A549 (cell line): ENCODE data around the gene ANTXR1. TPM values are rescaled to one million over a fixed set of nuclear protein-coding genes. Genes with fewer than 3 reads are reported as not detected.

Experiments
- ATAC-seq, 2 experiments: fragments of 200-7000 bp in 1 of 2; fragments of >200 bp in 1 of 2; cut with Nextera tagmentation in 1 of 2; cut with Tn5 transposase in 1 of 2; 3 replicates each; pipeline versions ENCODE4 v1.8.0 to v1.9.1; 2018 to 2020; ENCODE audit warnings: mild to moderate bottlenecking in 1 of 2, moderate library complexity in 1 of 2
- CTCF ChIA-PET: fragments of 300-600 bp; sonication (Branson Sonifier 250); formaldehyde crosslinking; extraction: SDS; loops from one replicate; lab custom pipeline; 2021; ENCODE audit warnings: antibody characterized with exemption, inconsistent platforms; lab: Yijun Ruan, JAX
- POLR2A ChIA-PET: fragments of 350-600 bp; formaldehyde crosslinking; extraction: SDS; loops from one replicate; lab custom pipeline; 2021; ENCODE audit warnings: antibody characterized with exemption, inconsistent platforms; lab: Yijun Ruan, JAX
- DNase-seq, 2 experiments: peaks; one replicate each; pipeline versions ENCODE4 v3.0.0 to v3.0.0-alpha.2; 2011 to 2016; ENCODE audit warnings: low read depth in 1 of 2, low spot score in 1 of 2
- FAIRE-seq: peaks from 2 replicates; lab custom pipeline; 2011; peaks lifted over from hg19 to GRCh38; lab: Jason Lieb, UNC
- H3K27ac ChIP-seq, 2 experiments: fragments of >200 bp; sonication (Bioruptor Twin); formaldehyde crosslinking; 3 replicates each; pipeline ENCODE4 v1.5.1; 2016 to 2017
- H3K4me1 ChIP-seq: fragments of >200 bp; sonication (Bioruptor Twin); formaldehyde crosslinking; 3 replicates; pipeline ENCODE4 v1.6.1; 2016
- H3K4me2 ChIP-seq: fragments of >200 bp; sonication (Bioruptor Twin); formaldehyde crosslinking; 3 replicates; pipeline ENCODE4 v1.6.1; 2016
- H3K4me3 ChIP-seq: fragments of >200 bp; sonication (Bioruptor Twin); formaldehyde crosslinking; 3 replicates; pipeline ENCODE4 v1.5.1; 2016
- H3K9me3 ChIP-seq: fragments of >200 bp; sonication (Bioruptor Twin); formaldehyde crosslinking; 3 replicates; pipeline ENCODE4 v1.6.1; 2016
- CBX8 ChIP-seq: fragments of 200-600 bp; sonication (generic); IDR thresholded peaks from 2 replicates; pipeline ENCODE4 v1.6.1; 2016
- EP300 ChIP-seq, 2 experiments: fragments of >200 bp; sonication (Bioruptor Twin); formaldehyde crosslinking; IDR thresholded peaks; 2 replicates in 1 of 2; 3 replicates in 1 of 2; pipeline ENCODE4 v1.6.1; 2016 to 2017
- ESRRA ChIP-seq: fragments of 150-350 bp; IDR thresholded peaks from 2 replicates; pipeline ENCODE4 v1.6.1; 2014; ENCODE audit warnings: mild to moderate bottlenecking, low read length, borderline replicate concordance
- FOSL2 ChIP-seq, 2 experiments: fragments of 450-650 bp in 1 of 2; fragments of >200 bp in 1 of 2; sonication (Bioruptor Twin) in 1 of 2; formaldehyde crosslinking; IDR thresholded peaks; 2 replicates each; pipeline versions ENCODE4 v1.5.0 to v1.6.1; 2016 to 2020; ENCODE audit warnings: mild to moderate bottlenecking in 1 of 2, moderate library complexity in 1 of 2
- GATA3 ChIP-seq: IDR thresholded peaks from 2 replicates; pipeline ENCODE4 v1.6.1; 2012; ENCODE audit warnings: borderline replicate concordance
- HOXA7 ChIP-seq: fragments of 250-450 bp; sonication (Bioruptor Pico); IDR thresholded peaks from 2 replicates; pipeline ENCODE4 v1.5.0; 2020; ENCODE audit warnings: mild to moderate bottlenecking, moderate library complexity
- JUN ChIP-seq, 2 experiments: fragments of >200 bp; sonication (Bioruptor Twin); formaldehyde crosslinking; IDR thresholded peaks; 2 replicates in 1 of 2; 3 replicates in 1 of 2; pipeline ENCODE4 v1.6.1; 2016 to 2017
- MAZ ChIP-seq: fragments of 150-350 bp; IDR thresholded peaks from 2 replicates; pipeline ENCODE4 v1.6.1; 2014; ENCODE audit warnings: antibody characterized with exemption, low read depth, low read length, borderline replicate concordance
- MYC ChIP-seq: IDR thresholded peaks from 2 replicates; pipeline ENCODE4 v1.6.1; 2012; ENCODE audit warnings: mild to moderate bottlenecking, inconsistent platforms, low read length, improper control_type of control experiment, borderline replicate concordance
- NFE2L2 ChIP-seq: fragments of 150-350 bp; conservative IDR thresholded peaks from 2 replicates; pipeline ENCODE4 v1.6.1; 2014; ENCODE audit warnings: low read length
- NPAS2 ChIP-seq: fragments of 250-450 bp; sonication (Bioruptor Pico); IDR thresholded peaks from 2 replicates; pipeline ENCODE4 v1.8.0; 2022; ENCODE audit warnings: mild to moderate bottlenecking, moderate library complexity, borderline replicate concordance
- NR3C1 ChIP-seq: fragments of >200 bp; sonication (Bioruptor Twin); formaldehyde crosslinking; IDR thresholded peaks from 3 replicates; pipeline ENCODE4 v1.6.1; 2017
- PHF8 ChIP-seq: fragments of 200-600 bp; sonication (generic); IDR thresholded peaks from 2 replicates; pipeline ENCODE4 v1.6.1; 2016; ENCODE audit warnings: low read depth, mild to moderate bottlenecking, antibody characterized with exemption, moderate library complexity, borderline replicate concordance
- POLR2A ChIP-seq: IDR thresholded peaks from 2 replicates; pipeline ENCODE4 v1.6.1; 2012; ENCODE audit warnings: mild to moderate bottlenecking, low read length
- POLR2AphosphoS2 ChIP-seq: conservative IDR thresholded peaks from 2 replicates; pipeline ENCODE4 v1.6.1; 2012; ENCODE audit warnings: low read length, improper control_type of control experiment, inconsistent platforms
- RFX5 ChIP-seq: fragments of 450-650 bp; IDR thresholded peaks from 2 replicates; pipeline ENCODE4 v1.7.1; 2014; ENCODE audit warnings: antibody characterized with exemption, mild to moderate bottlenecking, moderate library complexity
- SMC3 ChIP-seq: fragments of >200 bp; sonication (Bioruptor Twin); formaldehyde crosslinking; IDR thresholded peaks from 3 replicates; pipeline ENCODE4 v1.6.1; 2018; ENCODE audit warnings: inconsistent platforms
- TP53 ChIP-seq: fragments of 250-450 bp; sonication (Bioruptor Pico); IDR thresholded peaks from 2 replicates; pipeline ENCODE4 v1.5.0; 2021; ENCODE audit warnings: mild to moderate bottlenecking, moderate library complexity
- ZC3H11A ChIP-seq: fragments of 450-650 bp; IDR thresholded peaks from 2 replicates; pipeline ENCODE4 v1.6.1; 2014; ENCODE audit warnings: antibody characterized with exemption, mild to moderate bottlenecking
- WGBS: methylation state at CpG from one replicate; pipeline ENCODE4 v1.1.6; 2017; ENCODE audit errors: missing lambda C conversion rate; 5-methylcytosine and 5-hydroxymethylcytosine counted together
- polyA plus RNA-seq, 4 experiments: library from polyadenylated mRNA; depleted of rRNA in 3 of 4; stranded (reverse); fragments of >200 nt; fragmentation: RNase III in 1 of 4; extraction: RNeasy Plus Mini Kit Qiagen cat#74134 plus additional on column Dnase treatment in 1 of 4; gene quantifications; 2 replicates in 3 of 4; 3 replicates in 1 of 4; pipeline ENCODE4 v1.2.3, GENCODE V29; 2011 to 2017
- TF ChIP-seq, protein P1 (sequence below): IDR thresholded peaks from 2 replicates; pipeline ENCODE4 v1.6.1; 2012
- TF ChIP-seq, protein P2 (sequence below): fragments of >200 bp; sonication (Bioruptor Twin); formaldehyde crosslinking; IDR thresholded peaks from 3 replicates; pipeline ENCODE4 v1.5.1; 2016
- TF ChIP-seq, protein P3 (sequence below): fragments of 450-650 bp; IDR thresholded peaks from 2 replicates; pipeline ENCODE4 v1.6.1; 2014; ENCODE audit warnings: antibody characterized with exemption

The ANTXR1 gene
- polyA plus RNA-seq, 2 of the 4 experiments (the other 2 are of a cell fraction), result 161 to 194 TPM

DNA sequence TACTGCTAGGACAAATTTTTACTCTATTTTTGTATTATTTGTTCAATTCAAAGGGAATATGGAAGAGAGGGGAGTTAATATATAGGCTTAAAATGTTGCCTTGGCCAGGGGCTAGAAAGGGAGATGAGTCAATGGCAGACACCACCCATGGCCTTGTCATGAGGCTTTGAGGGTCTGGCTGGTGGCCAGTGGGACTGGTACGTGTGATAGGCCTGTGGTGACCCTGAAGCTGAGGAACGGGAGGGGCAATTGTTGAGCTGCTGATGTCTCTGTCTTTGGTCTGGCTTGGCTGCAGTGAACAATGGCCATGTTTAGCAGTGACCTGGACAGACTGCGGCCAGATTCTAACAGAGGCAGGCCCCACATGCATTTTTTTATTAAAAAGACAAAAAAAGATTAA, 20.0 kb upstream of the ANTXR1 start (continued):
- no peak for TF ChIP-seq NR3C1
- TF ChIP-seq, protein P1, sequence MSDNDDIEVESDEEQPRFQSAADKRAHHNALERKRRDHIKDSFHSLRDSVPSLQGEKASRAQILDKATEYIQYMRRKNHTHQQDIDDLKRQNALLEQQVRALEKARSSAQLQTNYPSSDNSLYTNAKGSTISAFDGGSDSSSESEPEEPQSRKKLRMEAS, result no peak
- TF ChIP-seq JUN (IDR thresholded peaks at IDR 0.05), result no peak
- no peak for TF ChIP-seq POLR2AphosphoS2

DNA sequence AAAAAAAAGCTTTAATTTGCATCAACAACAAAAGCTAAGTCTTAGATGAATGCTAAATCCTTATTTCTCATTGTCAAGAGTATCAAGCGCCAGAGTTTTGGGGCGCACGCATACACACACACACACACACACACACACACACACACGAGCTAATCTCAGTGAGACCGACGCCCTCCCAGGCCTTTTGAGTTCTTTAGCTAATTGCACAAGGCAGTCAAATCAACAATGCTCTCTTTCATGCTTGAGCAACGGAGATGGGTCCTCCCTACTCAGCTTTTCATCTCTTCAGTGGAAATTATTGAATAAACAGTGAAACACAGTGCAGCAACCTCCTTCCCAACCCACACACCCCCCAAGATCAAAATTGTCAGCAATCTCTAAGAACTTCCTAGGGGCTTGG, 19.3 kb upstream of the ANTXR1 start:
- POLR2A ChIA-PET, result no interaction called here
- Histone ChIP-seq H3K4me3 (no peak overlapping the region), H3K9me3 (no peaks in the 10 kb centered on the region), H3K4me1 (peaks cover 19% of the 10 kb centered on the region), H3K27ac (no peak overlapping the region), H3K4me2 (no peak overlapping the region)
- CTCF ChIA-PET, result interaction anchor here (0.9 to 2.0 kb wide), 6 partner anchors 9 to 313 kb away, joined by 3 to 9 read pairs (median 5); partner anchors contain the start of gene ANTXR1
- FAIRE-seq (no peak), DNase-seq (no peak), ATAC-seq (no peak)
- WGBS, result 87% methylated on average over 7 of the region's 7 CpGs
- TF ChIP-seq FOSL2 (IDR thresholded peaks at IDR 0.05), result no peak
- TF ChIP-seq FOSL2 (CRISPR knock-in tag; IDR thresholded peaks at IDR 0.05), result no peak
- TF ChIP-seq JUN (IDR thresholded peaks at IDR 0.05), result no peak
- TF ChIP-seq ZC3H11A, result no peak
- TF ChIP-seq NFE2L2, result no peak
- no peak for TF ChIP-seq RFX5
- TF ChIP-seq MAZ, result no peak
- TF ChIP-seq, protein P2, sequence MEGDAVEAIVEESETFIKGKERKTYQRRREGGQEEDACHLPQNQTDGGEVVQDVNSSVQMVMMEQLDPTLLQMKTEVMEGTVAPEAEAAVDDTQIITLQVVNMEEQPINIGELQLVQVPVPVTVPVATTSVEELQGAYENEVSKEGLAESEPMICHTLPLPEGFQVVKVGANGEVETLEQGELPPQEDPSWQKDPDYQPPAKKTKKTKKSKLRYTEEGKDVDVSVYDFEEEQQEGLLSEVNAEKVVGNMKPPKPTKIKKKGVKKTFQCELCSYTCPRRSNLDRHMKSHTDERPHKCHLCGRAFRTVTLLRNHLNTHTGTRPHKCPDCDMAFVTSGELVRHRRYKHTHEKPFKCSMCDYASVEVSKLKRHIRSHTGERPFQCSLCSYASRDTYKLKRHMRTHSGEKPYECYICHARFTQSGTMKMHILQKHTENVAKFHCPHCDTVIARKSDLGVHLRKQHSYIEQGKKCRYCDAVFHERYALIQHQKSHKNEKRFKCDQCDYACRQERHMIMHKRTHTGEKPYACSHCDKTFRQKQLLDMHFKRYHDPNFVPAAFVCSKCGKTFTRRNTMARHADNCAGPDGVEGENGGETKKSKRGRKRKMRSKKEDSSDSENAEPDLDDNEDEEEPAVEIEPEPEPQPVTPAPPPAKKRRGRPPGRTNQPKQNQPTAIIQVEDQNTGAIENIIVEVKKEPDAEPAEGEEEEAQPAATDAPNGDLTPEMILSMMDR, result no peak
- TF ChIP-seq ESRRA, result no peak

DNA sequence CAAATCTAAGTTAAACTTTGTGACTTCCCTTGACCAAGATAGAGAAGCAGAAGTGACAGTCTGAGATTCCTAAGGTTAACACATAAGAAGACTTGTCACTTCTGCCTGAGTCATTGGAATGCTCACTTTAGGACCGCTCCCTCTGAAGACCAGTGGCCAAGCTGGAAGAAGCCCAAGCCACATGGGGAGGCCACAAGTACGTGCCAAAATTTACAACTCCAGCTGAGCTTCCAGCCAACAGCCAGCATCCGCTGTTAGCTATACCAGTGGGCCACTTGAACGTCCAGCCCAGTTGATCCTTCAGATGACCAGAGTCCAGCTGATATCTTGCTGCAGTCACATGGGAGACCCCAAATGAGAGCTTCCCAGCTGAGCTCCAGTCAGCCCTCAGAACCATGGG, 18.1 kb upstream of the ANTXR1 start:
- no peak overlapping the region for H3K4me2 ChIP-seq
- CTCF ChIA-PET, result interaction anchor here (1.2 to 2.8 kb wide), 5 partner anchors 10 to 51 kb away, joined by 4 to 17 read pairs (median 6); partner anchors contain the start of gene ANTXR1
- peaks cover 19% of the 10 kb centered on the region for H3K4me1 ChIP-seq
- no peak for FAIRE-seq
- no peak overlapping the region for H3K4me3 ChIP-seq
- no peaks in the 10 kb centered on the region for H3K9me3 ChIP-seq
- WGBS, result 66% methylated on average over 4 of the region's 4 CpGs
- no peak for DNase-seq
- POLR2A ChIA-PET, result no interaction called here
- TF ChIP-seq SMC3, result no peak
- TF ChIP-seq RFX5, result no peak
- TF ChIP-seq MYC, result no peak
- TF ChIP-seq, protein P3, sequence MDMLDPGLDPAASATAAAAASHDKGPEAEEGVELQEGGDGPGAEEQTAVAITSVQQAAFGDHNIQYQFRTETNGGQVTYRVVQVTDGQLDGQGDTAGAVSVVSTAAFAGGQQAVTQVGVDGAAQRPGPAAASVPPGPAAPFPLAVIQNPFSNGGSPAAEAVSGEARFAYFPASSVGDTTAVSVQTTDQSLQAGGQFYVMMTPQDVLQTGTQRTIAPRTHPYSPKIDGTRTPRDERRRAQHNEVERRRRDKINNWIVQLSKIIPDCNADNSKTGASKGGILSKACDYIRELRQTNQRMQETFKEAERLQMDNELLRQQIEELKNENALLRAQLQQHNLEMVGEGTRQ, result no peak
- no peak for TF ChIP-seq HOXA7 (CRISPR knock-in tag)
- no peak for TF ChIP-seq NPAS2 (CRISPR knock-in tag)
- TF ChIP-seq POLR2A, result no peak
- no peak for TF ChIP-seq GATA3
- no peak for TF ChIP-seq PHF8
- TF ChIP-seq CBX8, result no peak
- TF ChIP-seq TP53 (CRISPR knock-in tag), result no peak
- TF ChIP-seq ESRRA, result no peak
- no peak for TF ChIP-seq EP300 (IDR thresholded peaks at IDR 0.05)
- TF ChIP-seq MAZ, result no peak
- no peak overlapping the region for H3K27ac ChIP-seq
- peak; percentile 36 to 40; a peak in 3 of 6 replicates for ATAC-seq
